HG02678 (cell line): ENCODE measurements around the gene ZFPL1.

Source experiments
- ATAC-seq: cut with Tn5 transposase; IDR thresholded peaks from one replicate; pipeline ENCODE4 v1.9.1; 2021; ENCODE audit warnings: mild to moderate bottlenecking, moderate library complexity; ENCODE audit not compliant: unreplicated experiment

ZFPL1 gene

GRCh38 chr11:65083834-65084597 lies at the start of gene ZFPL1, which contains the start of gene CDCA5:
TSS of gene ZFPL1 (plus strand) at chr11:65084222. CDS start at chr11:65084699, 477 bp downstream.
TSS of gene CDCA5 (minus strand) at chr11:65084040. CDS start at chr11:65083978, 62 bp downstream.
- ATAC-seq = peak; percentile 88

- no peak for ATAC-seq
Measured at GRCh38 chr11:65034423-65034822, 49.6 kb upstream of the ZFPL1 start.

GRCh38 chr11:65035579-65035978 lies 48.4 kb upstream of the ZFPL1 start:
- no peak for ATAC-seq

- no peak for ATAC-seq
Measured at GRCh38 chr11:65036931-65037330, 47.1 kb upstream of the ZFPL1 start.

GRCh38 chr11:65040520-65040846 lies 43.5 kb upstream of the ZFPL1 start:
- no peak for ATAC-seq

GRCh38 chr11:65040847-65041622 lies 43.0 kb upstream of the ZFPL1 start, which contains the start of gene SAC3D1:
TSS of gene SAC3D1 (plus strand) at chr11:65041210. CDS start at chr11:65041293, 83 bp downstream.
- ATAC-seq = peak; percentile 89

- ATAC-seq = no peak
Measured at GRCh38 chr11:65042891-65043290, 41.1 kb upstream of the ZFPL1 start.

- ATAC-seq = no peak
Measured at GRCh38 chr11:65043881-65044501, 40.0 kb upstream of the ZFPL1 start.

GRCh38 chr11:65045061-65045460 lies 39.0 kb upstream of the ZFPL1 start:
- no peak for ATAC-seq

GRCh38 chr11:65045728-65046127 lies 38.3 kb upstream of the ZFPL1 start:
- ATAC-seq = no peak

GRCh38 chr11:65047581-65048422 lies 36.2 kb upstream of the ZFPL1 start:
- ATAC-seq = no peak

- no peak for ATAC-seq
Measured at GRCh38 chr11:65051398-65051858, 32.6 kb upstream of the ZFPL1 start.

- no peak for ATAC-seq
Measured at GRCh38 chr11:65053827-65054508, 30.1 kb upstream of the ZFPL1 start.

GRCh38 chr11:65055538-65055937 lies 28.5 kb upstream of the ZFPL1 start:
- ATAC-seq = no peak

- ATAC-seq = no peak
Measured at GRCh38 chr11:65056999-65057398, 27.0 kb upstream of the ZFPL1 start.

GRCh38 chr11:65057526-65057925 lies 26.5 kb upstream of the ZFPL1 start:
- ATAC-seq = no peak

- no peak for ATAC-seq
Measured at GRCh38 chr11:65058012-65058411, 26.0 kb upstream of the ZFPL1 start.

GRCh38 chr11:65058419-65059054 lies 25.5 kb upstream of the ZFPL1 start, which contains the start of gene NAALADL1:
TSS of gene NAALADL1 (minus strand) at chr11:65058553. CDS start at chr11:65058521, 32 bp downstream.
- ATAC-seq = no peak

- no peak for ATAC-seq
Measured at GRCh38 chr11:65059523-65059922, 24.5 kb upstream of the ZFPL1 start.
